Measurements from ENCODE around the gene PMCH. TPM values are rescaled to one million over a fixed set of nuclear protein-coding genes. Genes with fewer than 3 reads are reported as not detected.

PMCH gene
- total and polyA plus RNA-seq, 10 of the 15 experiments (the other 5 are each of a cell fraction or from before 2014, with no cell fraction given): 0.35 to 2.1 (median 0.83) TPM; not detected in 4

- H3K9ac ChIP-seq (ENCODE audit: control insufficient read depth, insufficient read depth, low read length): no peak overlapping the region
- H3K27me3 ChIP-seq (replicated peaks in 1 of 2; ENCODE audit: control insufficient read depth in 2 of 2, insufficient read depth in 2 of 2, low read length in 1 of 2): no peaks in the 10 kb centered on the region
- H3K4me3 ChIP-seq: no peak overlapping the region
- no peaks in the 10 kb centered on the region for H4K20me1 ChIP-seq (ENCODE audit: control insufficient read depth, insufficient read depth)
- RAD21 ChIA-PET (ENCODE audit: unreplicated experiment): interaction anchor here (0.6 to 4.5 kb wide), 22 partner anchors 8 to 1335 kb away, joined by 3 to 42 read pairs (median 4); no protein-coding TSS in a partner anchor
- CTCF ChIA-PET: interaction anchor here (0.6 to 5.7 kb wide), 56 partner anchors 9 to 1014 kb away, joined by 3 to 57 read pairs (median 4); partner anchors contain the start of genes IGF1, NUP37 and PARPBP
- SMC1A ChIA-PET (ENCODE audit: uncharacterized antibody, unreplicated experiment): interaction anchor here (0.6 to 5.3 kb wide), 29 partner anchors 8 to 647 kb away, joined by 3 to 34 read pairs (median 4); no protein-coding TSS in a partner anchor
- in situ Hi-C loops (cut with MboI) (no loop called here), intact Hi-C loops (cut with micrococcal nuclease; ENCODE audit: unreplicated experiment) (loop anchor here (1.0 to 5.0 kb wide), 5 partner anchors 314 to 597 kb away; no protein-coding TSS in a partner anchor)
- no TSS peak for BruUV-seq (replicated peaks)
- H2AFZ ChIP-seq (ENCODE audit: control insufficient read depth, low read depth, low read length): no peak overlapping the region
- H3K9me3 ChIP-seq (replicated peaks; ENCODE audit: control insufficient read depth, insufficient read depth, low read length): no peaks in the 10 kb centered on the region
- DNase-seq (ENCODE audit: low read depth, low spot score) (no peak), FAIRE-seq (peak; percentile 66), ATAC-seq (peak; percentile 73)
- H3K4me1 ChIP-seq (ENCODE audit: control insufficient read depth, insufficient read depth, low read length): peaks cover 5% of the 10 kb centered on the region
- WGBS (ENCODE audit: insufficient coverage, insufficient replicate concordance, low lambda C conversion rate, missing lambda C conversion rate): 100% methylated on average over 2 of the region's 2 CpGs
- no peaks in the 10 kb centered on the region for H3K79me2 ChIP-seq (ENCODE audit: control insufficient read depth, insufficient read depth, low read length)
- POLR2A ChIA-PET: interaction anchor here (0.6 to 0.7 kb wide), 4 partner anchors 108 to 598 kb away, joined by 3 to 6 read pairs (median 3); partner anchors contain the start of gene GNPTAB
- H3K27ac ChIP-seq (ENCODE audit: control insufficient read depth, insufficient read depth): no peak overlapping the region
- no peak overlapping the region for H3K4me2 ChIP-seq (ENCODE audit: control insufficient read depth, insufficient read depth)
- H3K36me3 ChIP-seq (ENCODE audit: control insufficient read depth in 2 of 2, insufficient read depth in 2 of 2, low read length in 1 of 2): peaks cover 0 to 3% of the 10 kb centered on the region in 2 experiments; a peak in 1 of 4 replicates
- TF ChIP-seq NBN (IDR thresholded peaks at IDR 0.05) (no peak), SIX5 (IDR thresholded peaks at IDR 0.05; ENCODE audit: low read depth, low read length, severe bottlenecking) (no peak), SUPT20H (IDR thresholded peaks at IDR 0.05; ENCODE audit: borderline replicate concordance, control insufficient read depth, low read depth, low read length) (no peak), RAD21 (IDR thresholded peaks at IDR 0.05; ENCODE audit: insufficient read depth, low read depth, low read length) (peak; percentile 80), ASH2L (IDR thresholded peaks at IDR 0.05; ENCODE audit: borderline replicate concordance, low read depth) (no peak), CTCF (IDR thresholded peaks at IDR 0.05 in 2 of 3, conservative IDR thresholded peaks at IDR 0.05 in 1 of 3; ENCODE audit: control insufficient read depth in 2 of 3, extremely low read depth in 1 of 3, insufficient read depth in 1 of 3, low read depth in 3 of 3, low read length in 3 of 3) (peak; percentile 72 to 79 (median 78)), WRNIP1 (IDR thresholded peaks at IDR 0.05; ENCODE audit: borderline replicate concordance, low read depth, low read length) (no peak), BCL3 (IDR thresholded peaks at IDR 0.05; ENCODE audit: borderline replicate concordance, insufficient read depth, low read depth, low read length, poor library complexity, severe bottlenecking) (no peak), PAX5 (IDR thresholded peaks at IDR 0.05; ENCODE audit: borderline replicate concordance, low read depth, low read length) (no peak), SMC3 (IDR thresholded peaks at IDR 0.05; ENCODE audit: borderline replicate concordance, low read length) (peak; percentile 71; the same call in 1 of the 2 replicates), IKZF2 (IDR thresholded peaks at IDR 0.05) (no peak), SMARCA5 (IDR thresholded peaks at IDR 0.05) (no peak; the same call in 1 of the 2 replicates), YBX1 (IDR thresholded peaks at IDR 0.05) (no peak), SPI1 (IDR thresholded peaks at IDR 0.05; ENCODE audit: borderline replicate concordance, insufficient read depth, low read depth, low read length) (no peak), ZNF274 (IDR thresholded peaks at IDR 0.05; ENCODE audit: insufficient read depth, insufficient read length) (no peak)
Measured at GRCh38 chr12:102169922-102170621, 27.6 kb downstream of the PMCH start.
